ENCODE results near the gene USP7.

The USP7 gene

DNA sequence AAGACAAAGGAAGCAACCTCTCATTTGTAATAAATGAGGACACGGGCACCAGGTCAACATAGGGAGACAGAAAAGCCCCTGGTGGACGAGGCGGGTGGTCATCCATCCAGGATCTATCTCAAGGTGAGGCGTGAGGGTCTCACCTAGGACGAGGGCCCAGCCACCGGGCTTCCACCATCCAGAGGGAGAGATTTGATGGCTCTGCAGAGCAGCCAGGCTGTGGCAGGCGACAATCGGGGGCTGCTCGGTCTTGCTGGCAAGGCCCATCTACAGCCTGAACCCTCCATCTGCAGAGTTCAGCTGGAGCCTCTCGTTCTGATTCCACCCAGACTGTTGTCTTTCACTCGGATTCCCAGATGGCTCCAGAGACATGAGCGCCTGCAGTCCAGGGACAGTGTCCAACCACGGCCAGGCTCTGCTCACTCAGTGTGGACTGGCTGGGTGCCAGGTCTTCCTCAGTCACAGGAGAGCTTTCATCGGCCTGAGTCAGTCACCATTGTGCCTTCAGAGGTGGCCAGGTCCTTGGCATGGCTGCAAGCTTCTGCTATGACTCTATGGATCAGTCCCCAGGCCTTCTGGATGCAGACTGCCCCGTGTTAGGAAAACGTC, 75.7 kb downstream of the USP7 start:
- H3K4me2 ChIP-seq (ENCODE audit: low read depth, low read length): no peak overlapping the region
- no peaks in the 10 kb centered on the region for H3K9me3 ChIP-seq (replicated peaks; ENCODE audit: insufficient read depth, low read length)
- H3F3A ChIP-seq (ENCODE audit: insufficient read depth, low read length): peaks cover 3% of the 10 kb centered on the region; the same call in 1 of the 2 replicates
- no peak overlapping the region for H3K4me3 ChIP-seq (ENCODE audit: low read length)
- no peaks in the 10 kb centered on the region for H4K20me1 ChIP-seq (ENCODE audit: insufficient read depth, low read length)
- H3K27ac ChIP-seq (ENCODE audit: low read length): no peak overlapping the region
- no peaks in the 10 kb centered on the region for H3K9me2 ChIP-seq (replicated peaks; ENCODE audit: insufficient read depth, low read length)
- H2AFZ ChIP-seq (ENCODE audit: low read length): no peak overlapping the region
- TF ChIP-seq, protein P1, sequence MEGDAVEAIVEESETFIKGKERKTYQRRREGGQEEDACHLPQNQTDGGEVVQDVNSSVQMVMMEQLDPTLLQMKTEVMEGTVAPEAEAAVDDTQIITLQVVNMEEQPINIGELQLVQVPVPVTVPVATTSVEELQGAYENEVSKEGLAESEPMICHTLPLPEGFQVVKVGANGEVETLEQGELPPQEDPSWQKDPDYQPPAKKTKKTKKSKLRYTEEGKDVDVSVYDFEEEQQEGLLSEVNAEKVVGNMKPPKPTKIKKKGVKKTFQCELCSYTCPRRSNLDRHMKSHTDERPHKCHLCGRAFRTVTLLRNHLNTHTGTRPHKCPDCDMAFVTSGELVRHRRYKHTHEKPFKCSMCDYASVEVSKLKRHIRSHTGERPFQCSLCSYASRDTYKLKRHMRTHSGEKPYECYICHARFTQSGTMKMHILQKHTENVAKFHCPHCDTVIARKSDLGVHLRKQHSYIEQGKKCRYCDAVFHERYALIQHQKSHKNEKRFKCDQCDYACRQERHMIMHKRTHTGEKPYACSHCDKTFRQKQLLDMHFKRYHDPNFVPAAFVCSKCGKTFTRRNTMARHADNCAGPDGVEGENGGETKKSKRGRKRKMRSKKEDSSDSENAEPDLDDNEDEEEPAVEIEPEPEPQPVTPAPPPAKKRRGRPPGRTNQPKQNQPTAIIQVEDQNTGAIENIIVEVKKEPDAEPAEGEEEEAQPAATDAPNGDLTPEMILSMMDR (IDR thresholded peaks at IDR 0.05; ENCODE audit: low read length): no peak
- TF ChIP-seq EZH2 (optimal IDR thresholded peaks at IDR 0.05; ENCODE audit: low read depth, low read length): no peak
- TF ChIP-seq EZH2phosphoT487 (IDR thresholded peaks at IDR 0.05; ENCODE audit: low read length): no peak
- no peak overlapping the region for H3K9ac ChIP-seq (ENCODE audit: low read length)
- H3K4me1 ChIP-seq (ENCODE audit: low read length): no peaks in the 10 kb centered on the region
- DNase-seq: no peak
- H3K27me3 ChIP-seq (replicated peaks; ENCODE audit: insufficient read depth, low read length): no peaks in the 10 kb centered on the region
- H3K36me3 ChIP-seq (replicated peaks; ENCODE audit: insufficient read depth, low read length): no peaks in the 10 kb centered on the region; the same call in 1 of the 2 replicates
- H3K79me2 ChIP-seq (ENCODE audit: low read length): no peaks in the 10 kb centered on the region

DNA sequence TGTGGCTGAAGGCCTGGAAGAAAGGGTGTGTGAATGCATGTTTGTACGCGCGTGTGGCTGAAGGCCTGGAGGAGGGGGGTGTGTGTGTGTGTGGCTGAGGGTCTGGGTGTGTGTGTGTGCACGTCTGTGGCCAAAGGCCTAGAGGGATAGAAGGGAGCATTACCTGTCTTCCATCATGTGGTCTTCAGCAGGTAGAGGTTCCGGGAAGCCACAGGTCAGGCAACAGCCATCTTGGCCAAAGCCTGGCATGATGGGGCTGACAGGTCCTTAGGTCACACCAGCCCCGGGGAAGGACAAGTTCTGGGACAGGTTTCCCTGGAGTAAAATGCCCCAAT, 76.3 kb downstream of the USP7 start:
- TF ChIP-seq EZH2 (optimal IDR thresholded peaks at IDR 0.05; ENCODE audit: low read depth, low read length) (no peak), EZH2phosphoT487 (IDR thresholded peaks at IDR 0.05; ENCODE audit: low read length) (no peak)
- TF ChIP-seq, protein P1 (IDR thresholded peaks at IDR 0.05; ENCODE audit: low read length): no peak
- Histone ChIP-seq H2AFZ (ENCODE audit: low read length) (no peak overlapping the region), H3K4me2 (ENCODE audit: low read depth, low read length) (no peak overlapping the region), H3K79me2 (ENCODE audit: low read length) (no peaks in the 10 kb centered on the region), H3K9ac (ENCODE audit: low read length) (no peak overlapping the region), H3K27ac (ENCODE audit: low read length) (no peak overlapping the region), H4K20me1 (ENCODE audit: insufficient read depth, low read length) (no peaks in the 10 kb centered on the region), H3K9me3 (replicated peaks; ENCODE audit: insufficient read depth, low read length) (no peaks in the 10 kb centered on the region), H3K36me3 (replicated peaks; ENCODE audit: insufficient read depth, low read length) (no peaks in the 10 kb centered on the region), H3K4me3 (ENCODE audit: low read length) (no peak overlapping the region), H3K4me1 (ENCODE audit: low read length) (no peaks in the 10 kb centered on the region), H3F3A (ENCODE audit: insufficient read depth, low read length) (0 out of 2 replicates have a peak, but pooled peaks cover 3% of the 10 kb centered on the region), H3K9me2 (replicated peaks; ENCODE audit: insufficient read depth, low read length) (no peaks in the 10 kb centered on the region), H3K27me3 (replicated peaks; ENCODE audit: insufficient read depth, low read length) (no peaks in the 10 kb centered on the region)
- DNase-seq: no peak

DNA sequence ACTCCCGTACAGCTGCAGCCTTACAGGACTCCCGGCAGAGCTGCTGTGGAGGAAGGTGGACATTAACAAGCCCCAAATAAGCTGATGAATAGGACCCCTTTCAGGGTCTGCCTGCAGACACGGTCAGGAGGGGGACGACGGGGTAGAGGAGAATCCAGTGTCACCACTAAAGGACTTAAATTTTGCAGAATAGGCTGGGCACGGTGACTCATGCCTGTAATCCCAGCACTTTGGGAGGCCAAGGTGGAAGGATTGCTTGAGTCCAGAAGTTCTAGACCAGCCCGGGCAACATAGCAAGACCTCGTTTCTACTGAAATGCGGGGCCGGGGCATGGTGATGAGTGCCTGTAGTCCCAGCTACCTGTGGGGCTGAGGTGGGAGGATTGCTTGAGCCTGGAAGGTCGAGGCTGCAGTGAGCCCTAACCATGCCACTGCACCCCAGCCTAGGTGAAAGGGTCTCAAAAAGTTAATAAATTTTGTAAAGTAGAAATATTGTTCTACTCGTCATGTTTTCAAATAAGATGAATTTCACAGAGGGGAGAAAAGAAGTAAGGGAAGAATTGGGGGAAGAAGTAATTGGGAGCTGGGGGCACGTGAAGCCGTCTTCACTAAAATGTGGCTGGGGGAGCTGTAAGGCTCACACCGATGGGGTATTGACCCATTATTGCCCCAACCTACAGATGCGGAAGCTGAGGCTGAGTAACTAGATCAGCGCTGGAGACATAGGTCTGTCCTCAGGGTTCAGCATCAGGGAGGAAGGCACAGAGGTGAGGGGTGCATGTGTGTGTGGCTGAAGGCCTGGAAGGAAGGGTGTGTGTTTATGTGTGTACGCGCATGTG, 76.9 kb downstream of the USP7 start:
- Histone ChIP-seq H3K79me2 (ENCODE audit: low read length) (no peaks in the 10 kb centered on the region), H3K27me3 (replicated peaks; ENCODE audit: insufficient read depth, low read length) (no peaks in the 10 kb centered on the region), H3K4me2 (ENCODE audit: low read depth, low read length) (no peak overlapping the region), H3K36me3 (replicated peaks; ENCODE audit: insufficient read depth, low read length) (no peaks in the 10 kb centered on the region), H3K9me2 (replicated peaks; ENCODE audit: insufficient read depth, low read length) (no peaks in the 10 kb centered on the region), H3K4me3 (ENCODE audit: low read length) (no peak overlapping the region), H2AFZ (ENCODE audit: low read length) (no peak overlapping the region), H4K20me1 (ENCODE audit: insufficient read depth, low read length) (no peaks in the 10 kb centered on the region), H3K9me3 (replicated peaks; ENCODE audit: insufficient read depth, low read length) (no peaks in the 10 kb centered on the region), H3K4me1 (ENCODE audit: low read length) (no peaks in the 10 kb centered on the region), H3K27ac (ENCODE audit: low read length) (no peak overlapping the region), H3K9ac (ENCODE audit: low read length) (no peak overlapping the region), H3F3A (ENCODE audit: insufficient read depth, low read length) (0 out of 2 replicates have a peak, but pooled peaks cover 3% of the 10 kb centered on the region)
- TF ChIP-seq, protein P1 (IDR thresholded peaks at IDR 0.05; ENCODE audit: low read length): no peak
- DNase-seq: no peak
